Hematopoietic multipotent progenitor cell treated with erythropoietin and hydrocortisone succinate and interleukin-3 and kit ligand, for 6 days (in vitro differentiated cells): ENCODE measurements around the gene MRPL37.
"Not testable (repeated sequence)": the region's sequence is repeated elsewhere in the genome, so short reads cannot be mapped to it uniquely, and the experiment has no call there.

Experiments
- DNase-seq: peaks from one replicate; pipeline ENCODE4 v3.0.0-alpha.2; 2015

MRPL37 gene

DNA sequence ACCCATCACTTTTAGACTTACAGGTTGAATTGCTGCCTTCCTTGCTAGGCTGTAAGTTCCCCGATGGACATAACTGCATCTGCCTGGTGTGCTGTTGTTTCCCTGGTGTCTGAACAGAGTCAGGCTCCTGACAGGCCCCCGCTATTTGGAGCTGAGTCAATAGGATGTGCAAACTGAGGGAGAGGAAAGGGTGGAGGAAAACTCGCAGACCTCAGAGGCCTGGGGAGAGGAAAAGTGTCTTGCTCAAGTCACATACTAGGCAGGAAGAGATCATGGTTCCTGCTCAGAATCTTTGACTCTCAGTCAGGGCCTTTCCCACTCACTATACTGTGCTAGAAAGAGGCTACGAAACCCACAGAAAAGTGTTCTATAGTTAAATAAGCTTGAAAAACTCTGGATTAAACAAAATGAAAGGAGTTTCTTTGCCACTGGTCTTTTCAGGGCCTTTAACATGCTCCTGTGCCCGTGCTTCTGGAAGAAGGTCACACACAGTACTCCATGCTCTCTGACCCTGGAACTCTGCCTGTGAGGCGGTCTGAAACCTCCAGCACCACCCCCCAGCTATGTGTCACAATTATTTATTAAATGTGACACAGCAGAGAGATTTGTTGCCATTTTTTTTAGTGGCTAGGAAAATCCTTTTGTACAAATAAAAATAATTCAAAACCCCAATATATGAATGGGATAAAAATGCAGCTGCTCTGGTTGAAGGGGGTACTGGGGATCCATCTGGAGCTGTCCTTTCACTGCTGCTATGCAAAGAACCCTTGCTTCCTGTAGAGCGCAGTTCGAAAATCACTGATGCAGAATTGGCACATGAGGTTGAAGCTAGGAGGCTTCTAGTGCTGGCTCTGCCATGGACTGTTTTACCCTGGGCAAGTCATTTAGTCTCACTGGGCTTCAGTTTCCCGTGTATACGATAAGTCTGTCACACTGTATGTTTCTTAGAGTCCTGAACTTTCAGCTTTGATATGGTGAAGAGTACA, 27.1 kb upstream of the MRPL37 start:
- DNase-seq: no peak

DNA sequence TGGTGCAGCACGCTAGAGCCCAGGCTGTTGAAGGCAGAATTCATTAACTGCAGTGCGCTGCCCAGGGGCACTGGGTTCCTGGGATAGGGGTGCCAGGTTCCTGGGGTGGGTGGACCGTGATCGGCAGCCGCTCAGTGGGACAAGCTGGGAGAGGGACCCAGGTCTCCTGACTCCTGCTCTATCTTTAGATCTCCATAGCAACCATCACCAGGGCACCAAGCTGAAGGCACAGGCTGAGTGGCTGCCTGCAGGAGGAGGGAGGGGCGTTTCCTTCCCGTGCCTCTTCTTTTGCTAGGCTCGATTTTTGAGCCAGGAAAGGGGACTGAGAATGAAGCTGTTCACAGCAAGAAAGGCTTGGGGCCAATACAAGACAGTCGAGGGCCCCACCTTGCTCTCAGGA, 26.3 kb upstream of the MRPL37 start:
- no peak for DNase-seq

DNA sequence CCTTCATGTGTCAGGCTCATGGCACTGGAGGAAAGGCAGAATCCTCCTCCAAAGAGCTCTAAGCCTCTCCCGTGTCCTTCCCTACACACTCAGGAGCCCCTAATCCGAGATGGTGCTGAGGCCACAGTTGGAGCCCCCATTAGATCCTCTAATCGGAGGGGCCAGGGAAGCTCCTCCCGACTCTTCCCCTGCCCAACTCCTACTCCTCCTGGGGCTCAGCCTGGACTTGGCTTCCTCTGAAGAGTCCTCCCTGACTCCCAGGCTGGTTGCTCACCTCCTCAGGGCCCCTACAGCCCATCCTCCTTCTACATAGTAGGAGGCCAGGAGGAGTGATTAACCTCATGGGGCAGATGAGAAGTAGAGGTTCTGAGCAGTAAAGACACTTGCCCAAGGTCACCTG, 25.9 kb upstream of the MRPL37 start:
- DNase-seq: no peak

DNA sequence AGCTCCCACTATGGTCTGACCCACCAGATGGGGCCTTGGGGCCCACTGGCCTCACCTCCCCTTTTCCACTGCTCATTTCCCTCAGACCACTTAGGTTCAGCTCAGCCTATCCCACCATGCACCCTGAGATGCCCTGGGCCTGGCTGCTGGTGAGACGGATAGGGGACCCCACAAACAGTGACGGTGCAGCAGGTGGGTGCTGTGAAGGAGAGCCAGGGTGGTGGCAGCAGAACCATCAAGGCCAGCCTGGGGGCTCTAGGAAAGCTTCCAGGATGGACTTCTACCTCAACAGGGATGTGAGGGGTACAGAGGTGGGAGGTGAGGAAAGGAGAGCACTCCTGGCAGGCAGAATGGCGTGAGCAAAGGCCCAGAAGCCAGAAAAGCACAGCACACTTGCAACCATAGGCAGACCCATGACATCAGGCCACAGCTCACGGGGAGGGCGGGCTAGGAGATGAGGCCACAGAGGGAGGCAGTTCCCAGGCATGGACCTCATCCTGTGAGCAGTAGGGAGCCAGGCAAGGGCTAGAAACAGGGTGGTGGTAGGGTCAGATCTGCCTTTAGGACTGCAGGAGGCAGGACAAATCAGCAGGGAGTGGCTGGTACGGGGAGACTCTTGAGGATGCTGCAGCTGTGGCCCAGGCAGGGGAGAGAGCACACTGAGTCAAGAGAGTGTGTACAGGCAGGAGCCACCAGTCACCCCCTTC, 23.2 kb upstream of the MRPL37 start:
- no peak for DNase-seq

DNA sequence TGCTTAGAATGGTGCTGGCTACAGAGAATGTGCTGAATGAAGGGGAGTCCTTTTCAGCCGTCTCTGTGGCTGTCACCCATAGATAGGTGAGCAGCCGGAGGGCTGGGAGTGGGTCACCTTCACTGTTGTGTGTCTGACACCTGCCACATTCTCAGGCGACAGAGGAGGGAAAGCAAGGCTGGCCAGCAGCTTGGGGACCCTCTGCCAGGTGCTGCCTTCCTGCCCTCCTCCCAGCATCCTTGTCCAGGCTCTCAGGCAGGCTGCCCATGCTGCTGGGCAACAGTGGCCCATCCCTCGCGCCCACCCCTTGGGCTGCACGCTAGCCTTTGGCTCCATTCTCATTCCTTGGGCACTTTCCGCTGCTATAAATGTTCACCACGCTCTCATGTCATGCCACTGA, 22.2 kb upstream of the MRPL37 start:
- no peak for DNase-seq

DNA sequence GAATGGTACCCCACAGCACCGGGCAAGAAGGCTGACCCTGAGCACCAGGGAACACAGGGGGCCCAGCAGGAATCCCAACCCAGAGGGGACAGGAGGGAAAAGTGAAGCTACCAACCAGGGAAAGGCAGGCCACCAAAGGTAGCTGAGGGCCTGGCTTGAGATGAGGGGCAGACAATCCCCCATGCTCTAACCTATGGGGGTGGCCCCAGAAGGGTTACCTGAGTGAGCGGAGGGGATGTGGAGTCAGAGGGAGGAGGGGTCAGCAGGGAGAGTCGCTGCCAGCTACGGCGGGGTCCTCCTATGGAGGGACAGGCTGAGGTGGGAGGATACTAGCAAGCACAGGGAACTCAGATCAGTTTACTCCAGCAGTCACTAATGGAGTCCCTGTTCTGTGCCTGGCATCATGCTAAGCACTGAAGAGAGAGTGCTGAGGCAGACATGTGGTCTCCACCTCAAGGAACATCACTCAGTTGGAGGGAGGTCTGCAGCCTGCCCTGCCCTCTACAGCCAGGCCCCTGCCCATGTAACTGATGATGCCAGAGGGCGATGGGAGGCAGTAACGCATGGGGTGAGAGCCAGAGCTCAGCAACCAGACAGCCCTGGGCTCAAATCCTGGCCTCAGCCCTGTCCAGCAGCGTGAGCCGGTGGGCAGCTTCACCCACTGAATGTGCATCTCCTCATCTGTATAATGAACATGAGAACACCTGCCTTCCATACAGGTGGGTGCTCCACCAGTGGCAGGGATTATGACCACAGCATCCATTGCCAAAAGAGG, 21.5 kb upstream of the MRPL37 start:
- no peak for DNase-seq

DNA sequence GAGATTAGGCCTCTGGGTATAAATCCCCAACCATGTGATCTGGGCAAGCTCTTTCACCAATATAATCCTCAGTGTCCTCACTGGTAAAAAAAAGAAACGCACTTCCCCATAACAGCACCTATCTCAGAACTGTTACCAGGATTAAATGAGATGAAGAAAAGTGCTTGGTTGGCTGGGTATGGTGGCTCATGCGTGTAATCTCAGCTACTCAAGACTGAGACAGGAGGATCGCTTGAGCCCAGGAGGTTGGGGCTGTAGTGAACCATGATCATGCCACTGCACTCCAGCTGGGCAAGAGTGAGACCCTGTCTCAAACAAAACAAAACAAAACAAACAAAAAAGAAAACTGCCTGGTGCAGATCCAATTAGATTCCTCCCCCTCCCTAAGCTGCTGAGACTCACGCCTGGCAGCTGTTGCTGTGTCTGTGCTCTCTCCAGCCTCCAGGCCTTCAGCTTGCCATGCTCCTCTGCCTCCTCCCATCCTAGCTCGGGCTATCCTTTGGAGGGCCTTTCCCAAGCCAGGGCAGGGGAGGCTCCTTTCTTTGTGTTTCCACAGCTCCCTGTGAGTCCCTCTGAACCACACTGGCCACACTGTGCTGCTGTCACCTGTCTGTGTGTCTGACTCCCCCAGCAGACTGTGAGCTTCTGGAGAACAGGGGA, 19.1 kb upstream of the MRPL37 start:
- no peak for DNase-seq

DNA sequence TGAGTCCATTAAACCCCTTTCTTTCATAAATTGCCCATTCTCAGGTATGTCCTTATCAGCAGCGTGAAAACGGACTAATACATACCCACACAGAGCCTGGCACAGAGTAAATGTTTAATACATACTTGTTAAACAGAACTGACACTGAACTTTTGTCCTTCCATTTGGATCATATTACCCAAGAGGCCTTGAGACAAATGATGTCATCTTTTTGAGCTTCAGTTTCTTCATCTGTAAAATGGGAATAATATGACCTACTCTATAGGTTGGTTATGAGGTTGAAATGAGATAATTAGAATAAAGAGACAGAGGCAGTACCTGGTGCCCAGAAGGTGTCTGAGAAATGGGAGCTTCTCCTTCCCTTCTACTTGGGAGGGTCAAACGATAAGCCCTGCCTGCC, 13.9 kb upstream of the MRPL37 start:
- no peak for DNase-seq

DNA sequence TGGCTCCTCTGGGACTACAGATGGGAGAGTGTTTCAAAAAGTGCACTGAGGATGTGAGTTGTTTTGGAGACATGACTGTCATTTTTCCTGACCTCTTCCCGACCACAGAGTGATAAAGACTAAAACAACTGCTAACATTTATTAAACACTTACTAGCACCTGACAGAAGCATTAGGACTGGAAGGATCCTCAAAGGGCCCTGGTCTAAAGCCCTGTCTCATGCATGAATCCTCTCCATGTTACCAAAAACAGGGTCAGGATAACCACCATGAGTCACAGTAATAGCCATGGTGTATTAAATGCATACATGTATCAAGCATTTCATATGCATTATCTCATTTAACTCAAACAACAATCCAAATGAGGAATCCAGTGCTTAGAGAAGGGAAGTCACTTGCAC, 11.7 kb upstream of the MRPL37 start:
- DNase-seq: no peak

DNA sequence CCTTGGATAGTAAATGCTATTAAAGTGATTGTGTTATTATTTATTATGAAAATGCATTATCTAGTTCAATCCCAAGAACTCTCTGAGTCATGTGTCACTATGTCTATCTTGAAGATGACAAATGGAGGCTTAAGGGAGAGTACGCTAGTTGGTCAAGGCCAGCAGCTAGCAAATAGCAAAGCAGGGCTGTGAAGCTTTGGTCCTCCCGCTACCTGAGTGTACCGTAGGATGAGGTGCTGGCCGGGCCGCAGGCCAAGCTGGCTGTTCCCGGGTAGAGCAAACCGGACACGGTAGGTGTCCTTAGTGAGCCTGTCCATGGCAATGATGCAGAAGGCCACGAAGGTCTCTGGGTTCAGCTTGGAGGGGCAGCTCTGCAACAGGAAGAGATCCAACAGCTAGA, 9.4 kb upstream of the MRPL37 start:
- no peak for DNase-seq

DNA sequence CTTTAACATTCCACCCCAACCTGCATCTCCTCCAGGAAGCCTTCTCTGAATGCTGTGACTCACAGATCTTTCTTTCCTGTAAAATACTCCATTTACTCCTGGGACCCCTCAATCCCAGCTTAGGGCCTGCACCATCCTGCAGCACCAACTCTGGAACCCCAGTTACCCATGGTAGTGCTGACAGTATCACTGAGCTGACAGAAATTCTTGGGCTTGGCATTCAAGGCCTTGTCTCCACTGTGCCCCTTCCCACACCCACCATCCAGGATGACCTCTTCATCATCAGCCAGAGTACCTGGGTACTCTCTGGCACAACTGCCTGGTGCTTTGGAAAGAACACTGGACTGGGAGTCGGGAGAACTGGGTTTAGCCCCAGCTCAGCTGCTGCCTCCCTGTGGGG, 8.4 kb upstream of the MRPL37 start:
- DNase-seq: no peak

DNA sequence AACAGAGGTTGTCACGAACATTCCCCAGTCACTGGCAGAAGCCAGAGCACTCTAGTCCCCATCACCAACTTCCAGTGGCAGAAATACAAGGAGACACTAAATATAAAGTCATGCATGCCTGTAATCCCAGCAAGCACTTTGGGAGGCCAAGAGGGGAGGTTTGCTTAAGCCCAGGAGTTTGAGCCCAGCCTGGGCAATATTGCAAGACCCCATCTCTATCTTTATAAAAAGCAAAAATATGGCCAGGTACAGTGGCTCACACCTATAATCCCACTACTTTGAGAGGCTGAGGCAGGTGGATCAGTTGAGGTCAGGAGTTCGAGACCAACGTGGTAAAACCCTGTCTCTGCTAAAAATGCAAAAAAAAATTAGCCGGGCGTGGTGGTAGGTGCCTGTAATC, 6.5 kb upstream of the MRPL37 start:
- no peak for DNase-seq

DNA sequence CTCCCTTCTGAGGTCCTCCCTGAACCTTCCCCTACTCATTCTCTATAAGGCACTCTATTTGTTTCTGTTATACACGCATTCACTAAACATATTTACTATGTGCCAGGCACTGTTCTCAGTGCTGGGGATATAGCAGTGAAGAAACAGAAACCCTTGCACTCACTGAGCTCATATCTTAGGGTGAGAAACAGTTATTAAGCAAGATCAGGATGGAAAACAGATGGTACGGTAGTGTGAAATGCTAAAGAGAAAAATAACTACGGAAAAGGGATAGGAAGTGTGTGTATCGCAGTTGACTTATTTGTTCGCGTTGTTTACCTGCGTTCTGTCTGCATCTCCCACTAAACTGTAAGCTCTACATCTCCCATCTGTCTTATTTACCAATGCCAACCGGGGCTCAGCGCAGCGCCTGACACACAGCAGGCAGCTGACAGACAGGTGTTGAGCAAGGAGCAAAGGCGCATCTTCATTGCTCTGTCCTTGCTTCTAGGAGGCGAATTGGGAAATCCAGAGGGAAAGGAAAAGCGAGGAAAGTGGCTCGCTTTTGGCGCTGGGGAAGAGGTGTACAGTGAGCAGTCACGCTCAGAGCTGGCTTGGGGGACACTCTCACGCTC, 709 bp upstream of the MRPL37 start:
- DNase-seq: peak; percentile 46

DNA sequence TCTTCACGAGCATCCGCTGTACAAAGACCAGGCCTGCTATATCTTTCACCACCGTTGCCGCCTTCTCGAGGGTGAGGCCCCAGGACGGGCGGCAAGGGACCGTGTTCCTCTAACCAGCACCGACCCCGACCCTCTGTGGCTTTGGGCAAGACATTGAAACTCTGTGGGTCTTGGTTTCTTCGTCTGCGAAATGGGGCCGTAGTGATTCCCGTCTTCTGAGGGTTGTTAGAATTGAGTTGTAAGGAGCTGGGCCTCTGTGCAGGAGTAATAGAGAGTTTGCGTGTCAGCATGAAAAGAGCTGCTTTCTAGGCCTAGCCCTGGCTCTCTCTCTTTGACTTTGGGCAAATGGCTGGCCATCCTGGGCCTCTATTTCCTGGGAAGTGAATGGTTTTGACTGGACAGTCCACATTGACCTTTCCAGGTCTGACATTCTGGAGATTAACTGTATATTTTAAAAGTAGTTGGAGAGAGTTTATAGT, 591 bp downstream of the MRPL37 start:
- peak; percentile 47 for DNase-seq

DNA sequence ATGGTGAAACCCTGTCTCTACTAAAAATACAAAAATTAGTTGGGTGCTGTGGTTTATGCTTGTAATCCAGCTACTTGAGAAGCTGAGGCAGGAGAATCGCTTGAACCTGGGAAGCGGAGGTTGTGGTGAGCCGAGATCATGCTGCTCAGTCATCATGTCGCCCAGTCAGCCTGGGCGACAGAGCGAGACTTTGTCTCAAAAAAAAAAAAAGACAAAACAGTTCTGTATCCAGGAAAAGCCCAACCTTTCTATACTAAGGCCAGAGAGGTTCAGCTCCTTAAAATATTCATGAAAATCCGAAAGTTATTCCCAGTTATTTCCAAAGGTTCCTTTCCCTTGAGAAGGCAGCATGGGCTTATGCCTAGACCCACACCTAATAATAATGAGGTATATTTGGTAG, 4.2 kb downstream of the MRPL37 start:
- DNase-seq: no peak

DNA sequence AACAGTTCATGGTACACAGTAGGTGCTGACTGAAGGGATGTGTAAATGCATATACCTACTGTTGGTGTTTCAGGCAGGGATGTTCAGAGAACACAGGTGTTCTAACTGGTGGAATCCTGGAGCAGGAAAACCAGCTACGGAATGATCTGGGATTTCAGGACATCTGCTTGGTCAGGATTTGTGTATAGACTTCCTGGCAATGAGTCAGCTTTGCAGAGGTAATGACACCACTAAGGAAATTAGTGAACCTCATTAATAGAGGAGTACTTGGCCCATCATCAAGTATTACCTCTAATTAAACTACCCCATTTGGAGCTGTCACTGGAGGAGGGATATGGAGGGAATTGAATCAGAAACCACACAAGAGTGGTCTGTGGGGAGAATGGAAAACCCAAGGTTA, 7.3 kb downstream of the MRPL37 start:
- no peak for DNase-seq

DNA sequence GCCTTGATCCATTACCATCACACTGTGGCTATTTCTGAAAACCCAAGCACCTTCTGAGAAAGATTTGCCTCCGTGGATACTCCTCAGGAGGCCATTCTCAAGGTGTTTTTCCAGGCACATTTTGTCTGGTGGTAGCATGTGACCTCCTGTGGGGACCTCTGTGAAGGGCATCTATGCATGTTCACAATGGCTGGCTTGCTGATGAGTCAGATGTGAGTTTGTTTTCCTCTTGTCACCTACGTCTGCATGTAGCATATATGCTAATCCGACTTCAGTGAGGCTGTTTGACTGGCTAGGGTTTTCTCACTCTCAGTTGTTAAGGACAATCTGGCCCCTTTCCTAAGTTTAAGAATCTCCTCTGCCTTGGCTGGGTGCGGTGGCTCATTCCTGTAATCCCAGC, 7.9 kb downstream of the MRPL37 start:
- DNase-seq: not testable (repeated sequence)

DNA sequence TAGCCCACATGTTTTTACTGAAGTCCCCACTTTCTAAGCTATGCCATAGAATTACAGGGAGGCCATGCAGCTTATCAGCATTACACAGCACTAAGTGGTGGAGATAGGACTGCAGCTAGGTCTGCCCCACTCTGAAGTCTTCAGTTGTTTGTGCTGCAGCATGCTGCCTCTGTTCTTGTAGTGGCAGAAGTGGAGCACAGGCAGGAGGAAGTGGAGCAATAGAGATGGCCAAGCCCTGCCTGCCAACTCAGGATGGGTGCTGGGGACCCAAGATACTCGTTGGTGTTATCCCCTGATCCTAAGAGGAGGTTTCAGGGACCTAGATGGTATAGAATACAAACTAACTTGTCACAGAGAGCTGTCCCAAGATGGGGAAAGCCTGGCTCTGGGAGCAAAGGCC, 12.9 kb downstream of the MRPL37 start:
- peak; percentile 95 for DNase-seq

DNA sequence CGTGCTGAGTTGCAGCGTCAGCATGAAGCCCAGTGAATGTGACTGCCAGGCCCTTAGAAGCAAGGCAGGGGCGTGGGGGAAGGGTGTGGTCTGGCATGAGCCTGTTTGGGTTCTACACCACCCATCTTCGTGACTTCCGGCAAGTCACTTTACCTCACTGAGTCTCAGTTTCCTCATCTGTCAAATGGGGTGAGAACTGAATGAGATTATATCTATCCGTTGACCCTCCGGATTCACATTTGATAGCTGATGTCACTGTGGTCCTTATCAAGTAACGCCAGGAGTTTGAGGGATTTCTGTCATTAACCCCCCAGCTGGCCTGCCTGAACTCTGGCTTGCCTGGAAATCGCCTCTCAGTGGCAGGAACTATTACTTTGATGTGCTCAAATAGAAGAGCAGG, 15.6 kb downstream of the MRPL37 start:
- peak; percentile 86 for DNase-seq

DNA sequence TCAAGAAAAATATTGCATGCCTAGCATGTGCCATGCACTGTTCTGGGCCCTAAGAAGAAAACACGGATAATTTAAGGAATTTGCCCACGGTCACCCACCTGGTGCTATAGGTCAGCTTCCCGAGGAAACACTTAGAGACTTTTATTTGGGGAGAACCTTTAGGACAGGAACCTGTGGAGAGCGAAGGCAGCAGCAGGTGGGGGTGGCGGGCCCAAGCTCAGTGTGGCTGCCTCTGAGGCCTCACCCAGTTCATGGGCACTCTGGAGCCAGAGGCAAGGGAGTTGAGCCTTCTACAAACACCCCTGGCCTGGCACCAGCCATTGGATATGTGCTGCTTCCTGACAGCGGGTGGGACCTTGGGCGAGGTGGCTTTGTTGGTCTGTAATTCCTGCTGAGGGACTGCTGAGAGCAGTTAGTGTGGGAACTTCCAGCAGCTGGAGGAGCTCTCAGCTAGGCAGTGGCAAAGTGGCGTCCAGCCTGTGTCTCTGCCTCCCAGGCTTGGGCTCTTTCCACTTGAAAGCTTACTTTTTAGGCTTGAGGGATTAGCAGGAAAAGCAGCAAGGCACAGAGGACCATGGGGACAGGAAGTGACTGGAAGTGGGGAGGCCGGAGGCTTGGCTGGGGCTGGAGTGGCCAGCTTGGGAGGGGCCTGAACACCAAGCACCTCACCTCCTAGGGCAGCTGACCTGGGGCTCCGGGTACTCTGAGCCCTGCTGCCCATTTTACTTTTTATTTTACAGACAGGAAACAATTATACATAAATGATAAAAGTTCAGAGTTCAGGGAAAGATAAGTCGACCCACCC, 19.1 kb downstream of the MRPL37 start:
- DNase-seq: peak; percentile 31

DNA sequence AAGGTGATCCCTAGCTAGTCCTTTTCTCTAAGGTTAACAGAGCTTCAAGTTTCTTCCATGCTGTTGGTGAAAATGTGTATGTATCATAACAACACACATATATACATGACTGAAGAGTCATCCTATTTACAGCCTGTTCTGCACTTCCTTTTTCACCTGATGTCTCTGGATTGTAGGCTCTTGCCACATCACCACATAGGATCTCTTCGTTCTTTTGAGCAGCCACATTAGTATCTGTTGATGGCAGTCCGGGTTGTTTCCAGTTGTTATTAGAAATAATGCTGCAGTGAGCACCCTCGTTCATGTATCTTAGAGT, 19.7 kb downstream of the MRPL37 start:
- DNase-seq: no peak
